Heart right ventricle (tissue), 16 donors: ENCODE results near the gene CCDC63. TPM values are rescaled to one million over a fixed set of nuclear protein-coding genes. Genes with fewer than 3 reads are reported as not detected.
"Not testable (repeated sequence)": the region's sequence is repeated elsewhere in the genome, so short reads cannot be mapped to it uniquely, and the experiment has no call there.

Experiments
- ATAC-seq, 8 donors: fragments of 200-7000 bp; cut with Tn5 transposase; one replicate each; pipeline ENCODE4 v1.9.1; 2020; ENCODE audit warnings: mild to moderate bottlenecking in 8 of 8, moderate library complexity in 8 of 8, moderate number of reproducible peaks in 1 of 8
- DNase-seq, 2 donors: peaks; one replicate each; pipeline ENCODE4 v3.0.0-alpha.2; 2020
- H3K27ac ChIP-seq, 10 donors: fragments of 200-600 bp; sonication (generic) in 2 of 10; one replicate each; pipeline versions ENCODE4 v1.5.0 to v1.8.0; 2020 to 2022; ENCODE audit warnings: mild to moderate bottlenecking in 3 of 10
- H3K27me3 ChIP-seq, 7 donors: fragments of 200-600 bp; one replicate each; pipeline ENCODE4 v1.8.0; 2021 to 2022; ENCODE audit warnings: mild to moderate bottlenecking in 2 of 7
- H3K36me3 ChIP-seq, 9 donors: fragments of 200-600 bp; sonication (generic) in 1 of 9; one replicate each; pipeline versions ENCODE4 v1.5.0 to v1.8.0; 2020 to 2022; ENCODE audit warnings: mild to moderate bottlenecking in 2 of 9
- H3K4me1 ChIP-seq, 9 donors: fragments of 200-600 bp; sonication (generic) in 1 of 9; one replicate each; pipeline versions ENCODE4 v1.5.0 to v1.8.0; 2020 to 2022; ENCODE audit warnings: mild to moderate bottlenecking in 4 of 9
- H3K4me3 ChIP-seq, 10 donors: fragments of 200-600 bp; sonication (generic) in 2 of 10; one replicate each; pipeline versions ENCODE4 v1.5.0 to v1.8.0; 2020 to 2022; ENCODE audit warnings: mild to moderate bottlenecking in 7 of 10, moderate library complexity in 2 of 10
- H3K9me3 ChIP-seq, 11 donors: fragments of 200-600 bp in 10 of 11; sonication (generic) in 2 of 11; one replicate each; pipeline versions ENCODE4 v1.5.0 to v1.8.0; 2013 to 2022; ENCODE audit warnings: mild to moderate bottlenecking in 2 of 11, control low read depth in 1 of 11, moderate library complexity in 1 of 11
- CTCF ChIP-seq, 9 donors: fragments of 200-600 bp; sonication (generic) in 2 of 9; IDR thresholded peaks; one replicate each; pipeline versions ENCODE4 v1.5.0 to v1.8.0; 2021 to 2022; ENCODE audit warnings: antibody characterized with exemption in 9 of 9, mild to moderate bottlenecking in 5 of 9, moderate library complexity in 1 of 9
- WGBS, 2 donors: extraction: QIAGEN DNeasy Blood & Tissue Kit; methylation state at CpG; one replicate each; pipeline ENCODE4 v1.1.7; 2013; ENCODE audit warnings: inconsistent platforms in 1 of 2; 5-methylcytosine and 5-hydroxymethylcytosine counted together
- intact Hi-C, 10 donors: fragments of 100-400 bp; cut with DNase I; formaldehyde crosslinking; loops; one replicate each; pipeline versions ENCODE4 v1.11.1 to v1.14.2; 2022
- polyA plus RNA-seq, 2 donors: library from polyadenylated mRNA; stranded (reverse); fragments of 200-250 nt; gene quantifications; one replicate each; pipeline ENCODE4 v1.2.3, GENCODE V29; 2013
- total RNA-seq, 10 donors: library from RNA; stranded (reverse); fragmentation: NEBNext Ultra II Directional in 3 of 10; extraction: Animal tissue kit (Norgen Biotek cat#: 25700) in 3 of 10; gene quantifications; one replicate each; pipeline versions ENCODE4 v1.2.1 to v1.2.4, GENCODE V29; 2021 to 2023
- donor health status: Arrhythmogenic right ventricular cardiomyopathy.
- donor health status: ischemic (EF 13 %, LVEDD 7.1; RV severe dilation, severe dysfunction).
- donor health status: healthy with polysubstance abuse.
- donor health status: DM: no; HTN: yes; CAD: no.
- donor health status: DM: no; HTN: no; CAD: no.
- donor health status: ischemic (EF 25% LVEDD 6.9; RV normal size, moderate dysfunction).
- donor health status: ischemic (EF 25% LVEDD 5.7; RV mildly dilated, moderate dysfunction).
- donor health status: healthy.
- donor health status: DM: yes; HTN: yes; CAD: no.
- donor health status: Ischemic cardiomyopathy.
- donor health status: ischemic (EF 35%, LVEDD 5.7; RV mildly dilated, moderate dysfunction).
- donor health status: nonischemic (EF 11% LVEDD 7.7; RV severe dilation, severe dysfunction).
- donor health status: DM: yes; HTN: yes; CAD: no.
- donor health status: PGD.
- donor health status: ischemic (EF 29% LVEDD 5.4; RV normal size, mild dysfunction).
- donor health status: nonischemic (EF 23%, LVEDD 6.1; RV moderate dilation, normal function).

The CCDC63 gene
- total and polyA plus RNA-seq, 12 donors, result not detected

GRCh38 chr12:110940933-110941332, 94.1 kb downstream of the CCDC63 start:
- H3K27me3 ChIP-seq, result peaks cover 0 to 12% (median 6%) of the 10 kb centered on the region in 7 donors
- no peak overlapping the region for H3K27ac ChIP-seq
- no peak overlapping the region for H3K4me3 ChIP-seq
- no peak for DNase-seq
- peaks cover 0 to 12% (median 6%) of the 10 kb centered on the region in 11 donors for H3K9me3 ChIP-seq
- no peak for TF ChIP-seq CTCF (IDR thresholded peaks at IDR 0.05)
- no peak for ATAC-seq
- 63 to 64% methylated on average over 7 of the region's 7 CpGs for WGBS, 2 donors
- peaks cover 0 to 14% (median 4%) of the 10 kb centered on the region in 9 donors for H3K4me1 ChIP-seq
- no peaks in the 10 kb centered on the region for H3K36me3 ChIP-seq
- intact Hi-C loops, result loop anchor here in 3 of 10 donors (5.0 kb wide), 3 partner anchors 356 to 371 kb away; no protein-coding TSS in a partner anchor

GRCh38 chr12:110941391-110941790, 94.6 kb downstream of the CCDC63 start:
- peaks cover 0 to 12% (median 3%) of the 10 kb centered on the region in 7 donors for H3K27me3 ChIP-seq
- ATAC-seq (no peak), DNase-seq (no peak)
- no peak for TF ChIP-seq CTCF (IDR thresholded peaks at IDR 0.05)
- WGBS, 2 donors, result 82% methylated on average over 6 of the region's 6 CpGs
- H3K9me3 ChIP-seq, result peaks cover 0 to 16% (median 10%) of the 10 kb centered on the region in 11 donors
- H3K36me3 ChIP-seq, result no peaks in the 10 kb centered on the region
- H3K4me3 ChIP-seq, result no peak overlapping the region
- intact Hi-C loops, result loop anchor here in 3 of 10 donors (5.0 kb wide), 3 partner anchors 356 to 371 kb away; no protein-coding TSS in a partner anchor
- H3K27ac ChIP-seq, result no peak overlapping the region
- H3K4me1 ChIP-seq, result peaks cover 0 to 10% (median 4%) of the 10 kb centered on the region in 9 donors

- Histone ChIP-seq H3K27ac (no peak overlapping the region), H3K9me3 (peaks cover 0 to 32% (median 14%) of the 10 kb centered on the region in 11 donors), H3K36me3 (no peaks in the 10 kb centered on the region), H3K27me3 (peaks cover 0 to 3% (median 0%) of the 10 kb centered on the region in 7 donors), H3K4me1 (no peaks in the 10 kb centered on the region), H3K4me3 (no peak overlapping the region)
- no peak for DNase-seq
- no peak for ATAC-seq
- intact Hi-C loops, result loop anchor here in 3 of 10 donors (5.0 kb wide), 3 partner anchors 354 to 369 kb away; no protein-coding TSS in a partner anchor
- 43 to 54% methylated on average over 2 of the region's 2 CpGs for WGBS, 2 donors
- TF ChIP-seq CTCF (IDR thresholded peaks at IDR 0.05), result no peak
These were observed 96.6 kb downstream of the CCDC63 start for GRCh38 chr12:110943373-110943772.

- DNase-seq (no peak), ATAC-seq (no peak)
- WGBS, 2 donors, result 71 to 82% methylated on average over 2 of the region's 2 CpGs
- TF ChIP-seq CTCF (IDR thresholded peaks at IDR 0.05), result no peak
- Histone ChIP-seq H3K9me3 (peaks cover 0 to 33% (median 14%) of the 10 kb centered on the region in 11 donors), H3K4me3 (no peak overlapping the region), H3K36me3 (no peaks in the 10 kb centered on the region), H3K27ac (no peak overlapping the region), H3K27me3 (no peaks in the 10 kb centered on the region), H3K4me1 (no peaks in the 10 kb centered on the region)
- intact Hi-C loops, result no loop called here
These were observed 101.3 kb downstream of the CCDC63 start for GRCh38 chr12:110948041-110948440.

GRCh38 chr12:110950466-110950865, 103.7 kb downstream of the CCDC63 start:
- H3K4me1 ChIP-seq, H3K27ac ChIP-seq, DNase-seq, H3K27me3 ChIP-seq, H3K4me3 ChIP-seq, H3K36me3 ChIP-seq, intact Hi-C loops, ATAC-seq: not testable (repeated sequence)
- peaks cover 0 to 35% (median 12%) of the 10 kb centered on the region in 11 donors for H3K9me3 ChIP-seq
- 96% methylated on average over 21 to 28 of the region's 31 CpGs for WGBS, 2 donors

- 98% methylated on average over 22 to 25 of the region's 31 CpGs for WGBS, 2 donors
- ATAC-seq, DNase-seq, H3K4me1 ChIP-seq, intact Hi-C loops, H3K27ac ChIP-seq, H3K4me3 ChIP-seq, H3K36me3 ChIP-seq, H3K27me3 ChIP-seq: not testable (repeated sequence)
- H3K9me3 ChIP-seq, result peaks cover 0 to 31% (median 9%) of the 10 kb centered on the region in 11 donors
These were observed 104.1 kb downstream of the CCDC63 start for GRCh38 chr12:110950867-110951266.
